ENCODE measurements around the gene BEND3.

DNA sequence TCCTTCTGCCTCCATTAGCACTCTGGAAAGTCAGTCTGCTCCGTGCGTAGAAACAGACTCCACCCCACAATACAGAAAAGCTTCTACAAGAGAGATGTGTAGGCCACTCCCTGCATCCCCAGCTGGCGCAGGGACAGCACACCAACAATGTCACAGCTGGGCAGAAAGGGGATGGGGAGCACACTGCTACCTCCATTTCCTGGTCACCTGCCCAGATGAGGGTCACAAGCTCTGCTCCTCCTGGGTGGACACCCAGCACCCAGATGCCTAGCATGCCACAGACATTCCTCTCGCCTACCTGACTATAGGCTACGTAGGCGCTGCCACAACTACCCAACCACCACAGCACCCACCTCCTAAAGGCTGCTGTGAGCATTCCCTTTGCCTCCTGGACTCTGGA, 12.2 kb downstream of the BEND3 start:
- TF ChIP-seq YY1 (IDR thresholded peaks at IDR 0.05; ENCODE audit: low read depth, low read length), result no peak
- TF ChIP-seq, protein P1, sequence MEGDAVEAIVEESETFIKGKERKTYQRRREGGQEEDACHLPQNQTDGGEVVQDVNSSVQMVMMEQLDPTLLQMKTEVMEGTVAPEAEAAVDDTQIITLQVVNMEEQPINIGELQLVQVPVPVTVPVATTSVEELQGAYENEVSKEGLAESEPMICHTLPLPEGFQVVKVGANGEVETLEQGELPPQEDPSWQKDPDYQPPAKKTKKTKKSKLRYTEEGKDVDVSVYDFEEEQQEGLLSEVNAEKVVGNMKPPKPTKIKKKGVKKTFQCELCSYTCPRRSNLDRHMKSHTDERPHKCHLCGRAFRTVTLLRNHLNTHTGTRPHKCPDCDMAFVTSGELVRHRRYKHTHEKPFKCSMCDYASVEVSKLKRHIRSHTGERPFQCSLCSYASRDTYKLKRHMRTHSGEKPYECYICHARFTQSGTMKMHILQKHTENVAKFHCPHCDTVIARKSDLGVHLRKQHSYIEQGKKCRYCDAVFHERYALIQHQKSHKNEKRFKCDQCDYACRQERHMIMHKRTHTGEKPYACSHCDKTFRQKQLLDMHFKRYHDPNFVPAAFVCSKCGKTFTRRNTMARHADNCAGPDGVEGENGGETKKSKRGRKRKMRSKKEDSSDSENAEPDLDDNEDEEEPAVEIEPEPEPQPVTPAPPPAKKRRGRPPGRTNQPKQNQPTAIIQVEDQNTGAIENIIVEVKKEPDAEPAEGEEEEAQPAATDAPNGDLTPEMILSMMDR (IDR thresholded peaks at IDR 0.05 in 2 of 3, conservative IDR thresholded peaks at IDR 0.05 in 1 of 3; ENCODE audit: control insufficient read depth in 2 of 3, extremely low read depth in 1 of 3, insufficient read depth in 1 of 3, low read depth in 3 of 3, low read length in 3 of 3), result no peak
- no peak for TF ChIP-seq ZNF207 (IDR thresholded peaks at IDR 0.05; ENCODE audit: borderline replicate concordance)
- TF ChIP-seq SP1 (IDR thresholded peaks at IDR 0.05; ENCODE audit: low read depth, low read length), result no peak
- TF ChIP-seq SUPT20H (IDR thresholded peaks at IDR 0.05; ENCODE audit: borderline replicate concordance, control insufficient read depth, low read depth, low read length), result no peak
- TF ChIP-seq, protein P2, sequence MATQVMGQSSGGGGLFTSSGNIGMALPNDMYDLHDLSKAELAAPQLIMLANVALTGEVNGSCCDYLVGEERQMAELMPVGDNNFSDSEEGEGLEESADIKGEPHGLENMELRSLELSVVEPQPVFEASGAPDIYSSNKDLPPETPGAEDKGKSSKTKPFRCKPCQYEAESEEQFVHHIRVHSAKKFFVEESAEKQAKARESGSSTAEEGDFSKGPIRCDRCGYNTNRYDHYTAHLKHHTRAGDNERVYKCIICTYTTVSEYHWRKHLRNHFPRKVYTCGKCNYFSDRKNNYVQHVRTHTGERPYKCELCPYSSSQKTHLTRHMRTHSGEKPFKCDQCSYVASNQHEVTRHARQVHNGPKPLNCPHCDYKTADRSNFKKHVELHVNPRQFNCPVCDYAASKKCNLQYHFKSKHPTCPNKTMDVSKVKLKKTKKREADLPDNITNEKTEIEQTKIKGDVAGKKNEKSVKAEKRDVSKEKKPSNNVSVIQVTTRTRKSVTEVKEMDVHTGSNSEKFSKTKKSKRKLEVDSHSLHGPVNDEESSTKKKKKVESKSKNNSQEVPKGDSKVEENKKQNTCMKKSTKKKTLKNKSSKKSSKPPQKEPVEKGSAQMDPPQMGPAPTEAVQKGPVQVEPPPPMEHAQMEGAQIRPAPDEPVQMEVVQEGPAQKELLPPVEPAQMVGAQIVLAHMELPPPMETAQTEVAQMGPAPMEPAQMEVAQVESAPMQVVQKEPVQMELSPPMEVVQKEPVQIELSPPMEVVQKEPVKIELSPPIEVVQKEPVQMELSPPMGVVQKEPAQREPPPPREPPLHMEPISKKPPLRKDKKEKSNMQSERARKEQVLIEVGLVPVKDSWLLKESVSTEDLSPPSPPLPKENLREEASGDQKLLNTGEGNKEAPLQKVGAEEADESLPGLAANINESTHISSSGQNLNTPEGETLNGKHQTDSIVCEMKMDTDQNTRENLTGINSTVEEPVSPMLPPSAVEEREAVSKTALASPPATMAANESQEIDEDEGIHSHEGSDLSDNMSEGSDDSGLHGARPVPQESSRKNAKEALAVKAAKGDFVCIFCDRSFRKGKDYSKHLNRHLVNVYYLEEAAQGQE (IDR thresholded peaks at IDR 0.05; ENCODE audit: low read depth, low read length), result no peak
- TF ChIP-seq ZSCAN29 (IDR thresholded peaks at IDR 0.05), result no peak
- TF ChIP-seq, protein P3, sequence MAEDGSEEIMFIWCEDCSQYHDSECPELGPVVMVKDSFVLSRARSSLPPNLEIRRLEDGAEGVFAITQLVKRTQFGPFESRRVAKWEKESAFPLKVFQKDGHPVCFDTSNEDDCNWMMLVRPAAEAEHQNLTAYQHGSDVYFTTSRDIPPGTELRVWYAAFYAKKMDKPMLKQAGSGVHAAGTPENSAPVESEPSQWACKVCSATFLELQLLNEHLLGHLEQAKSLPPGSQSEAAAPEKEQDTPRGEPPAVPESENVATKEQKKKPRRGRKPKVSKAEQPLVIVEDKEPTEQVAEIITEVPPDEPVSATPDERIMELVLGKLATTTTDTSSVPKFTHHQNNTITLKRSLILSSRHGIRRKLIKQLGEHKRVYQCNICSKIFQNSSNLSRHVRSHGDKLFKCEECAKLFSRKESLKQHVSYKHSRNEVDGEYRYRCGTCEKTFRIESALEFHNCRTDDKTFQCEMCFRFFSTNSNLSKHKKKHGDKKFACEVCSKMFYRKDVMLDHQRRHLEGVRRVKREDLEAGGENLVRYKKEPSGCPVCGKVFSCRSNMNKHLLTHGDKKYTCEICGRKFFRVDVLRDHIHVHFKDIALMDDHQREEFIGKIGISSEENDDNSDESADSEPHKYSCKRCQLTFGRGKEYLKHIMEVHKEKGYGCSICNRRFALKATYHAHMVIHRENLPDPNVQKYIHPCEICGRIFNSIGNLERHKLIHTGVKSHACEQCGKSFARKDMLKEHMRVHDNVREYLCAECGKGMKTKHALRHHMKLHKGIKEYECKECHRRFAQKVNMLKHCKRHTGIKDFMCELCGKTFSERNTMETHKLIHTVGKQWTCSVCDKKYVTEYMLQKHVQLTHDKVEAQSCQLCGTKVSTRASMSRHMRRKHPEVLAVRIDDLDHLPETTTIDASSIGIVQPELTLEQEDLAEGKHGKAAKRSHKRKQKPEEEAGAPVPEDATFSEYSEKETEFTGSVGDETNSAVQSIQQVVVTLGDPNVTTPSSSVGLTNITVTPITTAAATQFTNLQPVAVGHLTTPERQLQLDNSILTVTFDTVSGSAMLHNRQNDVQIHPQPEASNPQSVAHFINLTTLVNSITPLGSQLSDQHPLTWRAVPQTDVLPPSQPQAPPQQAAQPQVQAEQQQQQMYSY (CRISPR knock-in tag; IDR thresholded peaks at IDR 0.05), result no peak
- TF ChIP-seq SREBF2 (IDR thresholded peaks at IDR 0.05; ENCODE audit: low read length), result no peak
- TF ChIP-seq POLR2A (IDR thresholded peaks at IDR 0.05; ENCODE audit: low read depth, low read length), result no peak
- no peak for TF ChIP-seq POLR2AphosphoS5 (IDR thresholded peaks at IDR 0.05; ENCODE audit: low read length)
- no peak for TF ChIP-seq STAT1 (conservative IDR thresholded peaks at IDR 0.05)

All from GM12878 (cell line).